ENCODE measurements around the gene KHSRP. TPM values are rescaled to one million over a fixed set of nuclear protein-coding genes. Genes with fewer than 3 reads are reported as not detected.
"Not testable (repeated sequence)": the region's sequence is repeated elsewhere in the genome, so short reads cannot be mapped to it uniquely, and the experiment has no call there.

Gene KHSRP
- total RNA-seq, 6 experiments from 2014 or later: 68.1 to 89.5 (median 76.1) TPM

GRCh38 chr19:6409346-6409745 is 15.3 kb downstream of the KHSRP start:
- peaks cover 0 to 4% (median 0%) of the 10 kb centered on the region in 4 donors for H3K36me3 ChIP-seq
- no peaks in the 10 kb centered on the region for H3K9me3 ChIP-seq
- WGBS (ENCODE audit: insufficient coverage, low coverage, low lambda C conversion rate, missing lambda C conversion rate): 100% methylated on average over 5 of the region's 6 CpGs
- no peaks in the 10 kb centered on the region for H3K27me3 ChIP-seq
- no peak overlapping the region for H3K27ac ChIP-seq
- H3K4me1 ChIP-seq: no peaks in the 10 kb centered on the region
- ATAC-seq (no peak), DNase-seq (no peak)
- TF ChIP-seq, protein P1, sequence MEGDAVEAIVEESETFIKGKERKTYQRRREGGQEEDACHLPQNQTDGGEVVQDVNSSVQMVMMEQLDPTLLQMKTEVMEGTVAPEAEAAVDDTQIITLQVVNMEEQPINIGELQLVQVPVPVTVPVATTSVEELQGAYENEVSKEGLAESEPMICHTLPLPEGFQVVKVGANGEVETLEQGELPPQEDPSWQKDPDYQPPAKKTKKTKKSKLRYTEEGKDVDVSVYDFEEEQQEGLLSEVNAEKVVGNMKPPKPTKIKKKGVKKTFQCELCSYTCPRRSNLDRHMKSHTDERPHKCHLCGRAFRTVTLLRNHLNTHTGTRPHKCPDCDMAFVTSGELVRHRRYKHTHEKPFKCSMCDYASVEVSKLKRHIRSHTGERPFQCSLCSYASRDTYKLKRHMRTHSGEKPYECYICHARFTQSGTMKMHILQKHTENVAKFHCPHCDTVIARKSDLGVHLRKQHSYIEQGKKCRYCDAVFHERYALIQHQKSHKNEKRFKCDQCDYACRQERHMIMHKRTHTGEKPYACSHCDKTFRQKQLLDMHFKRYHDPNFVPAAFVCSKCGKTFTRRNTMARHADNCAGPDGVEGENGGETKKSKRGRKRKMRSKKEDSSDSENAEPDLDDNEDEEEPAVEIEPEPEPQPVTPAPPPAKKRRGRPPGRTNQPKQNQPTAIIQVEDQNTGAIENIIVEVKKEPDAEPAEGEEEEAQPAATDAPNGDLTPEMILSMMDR (IDR thresholded peaks at IDR 0.05): no peak
- no peak for TF ChIP-seq POLR2A (IDR thresholded peaks at IDR 0.05)
- intact Hi-C loops (cut with DNase I): no loop called here
- H3K4me3 ChIP-seq: no peak overlapping the region

- Histone ChIP-seq H3K4me1 (peaks cover 0 to 7% (median 0%) of the 10 kb centered on the region in 4 donors), H3K27me3 (no peaks in the 10 kb centered on the region), H3K9me3 (no peaks in the 10 kb centered on the region), H3K36me3 (no peaks in the 10 kb centered on the region), H3K4me3 (no peak overlapping the region), H3K27ac (no peak overlapping the region)
- DNase-seq: no peak
- TF ChIP-seq POLR2A (IDR thresholded peaks at IDR 0.05): no peak
- TF ChIP-seq, protein P1 (IDR thresholded peaks at IDR 0.05): no peak
- no peak for ATAC-seq
- WGBS (ENCODE audit: insufficient coverage, low coverage, low lambda C conversion rate, missing lambda C conversion rate): 78% methylated on average over 5 of the region's 5 CpGs
- intact Hi-C loops (cut with DNase I): no loop called here
These were observed 18.2 kb downstream of the KHSRP start for GRCh38 chr19:6406401-6406800.

GRCh38 chr19:6402837-6403608 is 21.6 kb downstream of the KHSRP start:
- no peak overlapping the region for H3K27ac ChIP-seq
- H3K9me3 ChIP-seq: no peaks in the 10 kb centered on the region
- H3K27me3 ChIP-seq: no peaks in the 10 kb centered on the region
- DNase-seq (no peak), ATAC-seq (peak in 1 of 4 donors; percentile 28)
- H3K4me1 ChIP-seq: peaks cover 0 to 7% (median 0%) of the 10 kb centered on the region in 4 donors
- no peak for TF ChIP-seq POLR2A (IDR thresholded peaks at IDR 0.05)
- TF ChIP-seq, protein P1 (IDR thresholded peaks at IDR 0.05): no peak
- no peaks in the 10 kb centered on the region for H3K36me3 ChIP-seq
- no peak overlapping the region for H3K4me3 ChIP-seq
- intact Hi-C loops (cut with DNase I): no loop called here
- 50% methylated on average over 19 of the region's 22 CpGs for WGBS (ENCODE audit: insufficient coverage, low coverage, low lambda C conversion rate, missing lambda C conversion rate)

DNA sequence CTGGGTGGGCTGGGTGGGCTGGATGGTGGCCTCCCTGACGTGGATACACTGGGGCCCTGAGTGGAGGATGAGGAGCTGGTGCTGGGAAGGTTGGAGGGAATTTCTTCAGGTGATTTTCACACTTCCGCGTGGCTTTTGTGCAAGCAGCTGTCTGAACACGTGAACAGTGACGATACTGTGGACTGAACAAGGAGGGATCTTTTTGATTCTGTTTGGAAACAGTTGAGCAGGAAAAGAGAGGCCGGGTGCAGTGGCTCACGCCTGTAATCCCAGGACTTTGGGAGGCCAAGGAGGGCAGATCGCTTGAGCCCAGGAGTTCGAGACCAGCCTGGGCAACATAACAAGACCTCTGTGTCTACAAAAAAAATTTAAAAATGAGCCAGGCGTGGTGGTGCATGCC is 22.6 kb downstream of the KHSRP start:
- intact Hi-C loops (cut with DNase I): no loop called here
- ATAC-seq: no peak
- no peak for DNase-seq
- H3K4me1 ChIP-seq: peaks cover 0 to 7% (median 0%) of the 10 kb centered on the region in 4 donors
- H3K27me3 ChIP-seq: no peaks in the 10 kb centered on the region
- no peak overlapping the region for H3K27ac ChIP-seq
- H3K9me3 ChIP-seq: no peaks in the 10 kb centered on the region
- 93% methylated on average over 10 of the region's 10 CpGs for WGBS (ENCODE audit: insufficient coverage, low coverage, low lambda C conversion rate, missing lambda C conversion rate)
- no peak overlapping the region for H3K4me3 ChIP-seq
- no peaks in the 10 kb centered on the region for H3K36me3 ChIP-seq
- no peak for TF ChIP-seq POLR2A (IDR thresholded peaks at IDR 0.05)
- TF ChIP-seq, protein P1 (IDR thresholded peaks at IDR 0.05): no peak

DNA sequence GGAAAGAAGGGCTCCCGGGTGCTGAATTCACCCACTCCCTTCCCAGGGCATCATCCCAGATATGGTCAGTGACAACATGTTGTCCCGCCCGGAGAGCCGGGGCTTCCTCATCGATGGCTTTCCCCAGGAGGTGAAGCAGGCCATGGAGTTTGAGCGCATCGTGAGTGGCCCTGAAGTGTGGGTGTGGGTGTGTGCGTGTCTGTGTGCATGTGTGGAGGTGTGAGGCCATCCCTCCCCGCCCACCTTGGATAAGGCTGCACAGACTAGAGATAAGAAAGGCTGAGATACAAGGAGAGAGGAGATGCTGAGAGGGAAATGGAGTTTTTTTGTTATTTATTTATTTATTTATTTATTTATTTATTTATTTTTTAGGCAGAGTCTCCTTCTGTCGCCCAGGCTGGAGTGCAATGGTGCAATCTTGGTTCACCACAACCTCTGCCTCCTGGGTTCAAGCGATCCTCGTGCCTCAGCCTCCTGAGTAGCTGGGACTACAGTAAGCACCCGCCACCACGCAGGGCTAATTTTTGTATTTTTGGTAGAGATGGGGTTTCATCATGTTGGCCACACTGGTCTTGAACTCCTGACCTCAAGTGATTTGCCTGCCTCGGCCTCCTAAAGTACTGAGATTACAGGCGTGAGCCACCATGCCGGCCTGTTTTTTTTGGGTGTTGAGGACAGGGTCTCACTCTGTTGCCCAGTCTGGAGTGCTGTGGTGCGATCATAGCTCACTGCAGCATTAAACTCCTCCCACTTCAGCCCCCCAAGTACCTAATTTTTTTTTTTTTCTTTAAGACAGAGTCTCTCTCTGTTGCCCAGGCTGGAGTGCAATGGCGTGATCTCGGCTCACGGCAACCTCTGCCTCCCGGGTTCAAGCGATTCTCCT is 24.3 kb downstream of the KHSRP start:
- H3K36me3 ChIP-seq; intact Hi-C loops (cut with DNase I); H3K9me3 ChIP-seq; H3K4me1 ChIP-seq; H3K4me3 ChIP-seq; H3K27me3 ChIP-seq; DNase-seq; H3K27ac ChIP-seq; ATAC-seq: not testable (repeated sequence)
- WGBS (ENCODE audit: insufficient coverage, low coverage, low lambda C conversion rate, missing lambda C conversion rate): 81% methylated on average over 11 of the region's 23 CpGs
